Measurements from ENCODE around the gene METTL24.

DNA sequence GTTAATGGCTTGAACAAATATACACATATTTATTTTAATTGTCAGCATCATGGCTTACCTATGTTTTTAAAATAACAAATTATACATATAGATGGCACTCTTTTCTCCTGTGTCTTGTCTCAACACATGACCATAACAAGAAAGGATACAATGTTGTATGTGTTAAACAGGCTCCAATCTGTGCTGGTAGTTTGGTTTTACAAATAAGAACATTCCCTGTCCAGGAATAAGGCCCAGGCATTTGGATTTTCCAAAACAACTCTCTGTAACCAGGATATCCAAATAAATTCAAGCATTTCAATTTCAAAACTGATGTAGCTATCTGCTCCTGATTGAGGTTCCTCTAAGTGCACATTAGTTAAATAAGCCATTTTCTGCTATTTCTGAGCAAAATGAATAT is 17.1 kb downstream of the METTL24 start:
- TF ChIP-seq EZH2 (IDR thresholded peaks at IDR 0.05; ENCODE audit: borderline replicate concordance, low read length), result no peak
- TF ChIP-seq, protein P1, sequence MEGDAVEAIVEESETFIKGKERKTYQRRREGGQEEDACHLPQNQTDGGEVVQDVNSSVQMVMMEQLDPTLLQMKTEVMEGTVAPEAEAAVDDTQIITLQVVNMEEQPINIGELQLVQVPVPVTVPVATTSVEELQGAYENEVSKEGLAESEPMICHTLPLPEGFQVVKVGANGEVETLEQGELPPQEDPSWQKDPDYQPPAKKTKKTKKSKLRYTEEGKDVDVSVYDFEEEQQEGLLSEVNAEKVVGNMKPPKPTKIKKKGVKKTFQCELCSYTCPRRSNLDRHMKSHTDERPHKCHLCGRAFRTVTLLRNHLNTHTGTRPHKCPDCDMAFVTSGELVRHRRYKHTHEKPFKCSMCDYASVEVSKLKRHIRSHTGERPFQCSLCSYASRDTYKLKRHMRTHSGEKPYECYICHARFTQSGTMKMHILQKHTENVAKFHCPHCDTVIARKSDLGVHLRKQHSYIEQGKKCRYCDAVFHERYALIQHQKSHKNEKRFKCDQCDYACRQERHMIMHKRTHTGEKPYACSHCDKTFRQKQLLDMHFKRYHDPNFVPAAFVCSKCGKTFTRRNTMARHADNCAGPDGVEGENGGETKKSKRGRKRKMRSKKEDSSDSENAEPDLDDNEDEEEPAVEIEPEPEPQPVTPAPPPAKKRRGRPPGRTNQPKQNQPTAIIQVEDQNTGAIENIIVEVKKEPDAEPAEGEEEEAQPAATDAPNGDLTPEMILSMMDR (IDR thresholded peaks at IDR 0.05; ENCODE audit: low read length), result no peak
